GM12874 (cell line): ENCODE data around the gene PSMD1.

Experiments
- TF ChIP-seq, protein P1 (sequence below): IDR thresholded peaks from 2 replicates; pipeline ENCODE4 v1.5.1; 2011; ENCODE audit warnings: low read depth, mild to moderate bottlenecking, control low read depth, low read length, moderate library complexity; ENCODE audit not compliant: insufficient read depth

Gene PSMD1

GRCh38 chr2:231183851-231184250 lies 127.2 kb downstream of the PSMD1 start:
- TF ChIP-seq, protein P1, sequence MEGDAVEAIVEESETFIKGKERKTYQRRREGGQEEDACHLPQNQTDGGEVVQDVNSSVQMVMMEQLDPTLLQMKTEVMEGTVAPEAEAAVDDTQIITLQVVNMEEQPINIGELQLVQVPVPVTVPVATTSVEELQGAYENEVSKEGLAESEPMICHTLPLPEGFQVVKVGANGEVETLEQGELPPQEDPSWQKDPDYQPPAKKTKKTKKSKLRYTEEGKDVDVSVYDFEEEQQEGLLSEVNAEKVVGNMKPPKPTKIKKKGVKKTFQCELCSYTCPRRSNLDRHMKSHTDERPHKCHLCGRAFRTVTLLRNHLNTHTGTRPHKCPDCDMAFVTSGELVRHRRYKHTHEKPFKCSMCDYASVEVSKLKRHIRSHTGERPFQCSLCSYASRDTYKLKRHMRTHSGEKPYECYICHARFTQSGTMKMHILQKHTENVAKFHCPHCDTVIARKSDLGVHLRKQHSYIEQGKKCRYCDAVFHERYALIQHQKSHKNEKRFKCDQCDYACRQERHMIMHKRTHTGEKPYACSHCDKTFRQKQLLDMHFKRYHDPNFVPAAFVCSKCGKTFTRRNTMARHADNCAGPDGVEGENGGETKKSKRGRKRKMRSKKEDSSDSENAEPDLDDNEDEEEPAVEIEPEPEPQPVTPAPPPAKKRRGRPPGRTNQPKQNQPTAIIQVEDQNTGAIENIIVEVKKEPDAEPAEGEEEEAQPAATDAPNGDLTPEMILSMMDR: no peak

DNA sequence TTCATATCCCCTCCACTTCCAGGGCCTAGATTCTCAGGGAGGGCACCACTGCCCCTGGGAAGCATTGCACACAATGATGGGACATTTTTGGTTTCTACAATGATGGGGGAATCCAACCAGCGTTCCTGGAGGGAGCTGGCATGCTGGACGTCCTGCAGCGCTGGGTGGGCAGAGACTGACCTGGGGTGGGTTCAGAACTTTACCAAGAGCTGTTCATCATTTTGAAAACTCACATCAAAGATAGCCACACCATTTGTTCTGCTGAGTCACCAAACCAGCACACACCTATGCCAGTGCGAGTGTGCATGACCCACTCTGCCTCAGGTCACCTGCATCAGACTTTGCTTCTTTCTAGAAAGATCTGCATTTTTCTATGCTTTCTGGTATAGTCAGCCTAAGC lies 127.7 kb downstream of the PSMD1 start:
- TF ChIP-seq, protein P1: no peak

- TF ChIP-seq, protein P1: no peak
Observed at GRCh38 chr2:231185050-231185725, 128.5 kb downstream of the PSMD1 start.

DNA sequence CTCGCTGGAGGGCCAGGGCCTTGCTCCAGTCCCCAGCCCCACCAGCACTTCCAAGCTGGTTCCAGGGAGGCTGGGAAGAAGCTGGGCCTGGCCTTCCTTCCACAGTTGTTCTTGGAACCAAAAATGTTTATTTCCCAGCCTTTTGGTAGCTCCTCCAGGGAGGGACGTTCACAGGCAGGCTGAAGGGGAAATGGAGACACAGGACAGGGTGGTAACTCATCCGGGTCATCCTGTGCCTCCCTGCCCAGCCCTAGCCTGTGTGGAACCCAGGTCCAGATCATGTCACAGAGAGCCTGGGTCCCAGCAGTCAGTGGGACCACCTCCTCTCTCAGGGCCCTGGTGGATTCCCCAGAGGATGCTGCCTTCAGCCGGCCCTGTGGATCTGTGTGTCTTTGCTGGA lies 129.2 kb downstream of the PSMD1 start:
- TF ChIP-seq, protein P1: no peak

- TF ChIP-seq, protein P1: no peak
Observed at GRCh38 chr2:231186325-231186724, 129.7 kb downstream of the PSMD1 start.

- TF ChIP-seq, protein P1: no peak
Observed at GRCh38 chr2:231187736-231188505, 131.3 kb downstream of the PSMD1 start.

DNA sequence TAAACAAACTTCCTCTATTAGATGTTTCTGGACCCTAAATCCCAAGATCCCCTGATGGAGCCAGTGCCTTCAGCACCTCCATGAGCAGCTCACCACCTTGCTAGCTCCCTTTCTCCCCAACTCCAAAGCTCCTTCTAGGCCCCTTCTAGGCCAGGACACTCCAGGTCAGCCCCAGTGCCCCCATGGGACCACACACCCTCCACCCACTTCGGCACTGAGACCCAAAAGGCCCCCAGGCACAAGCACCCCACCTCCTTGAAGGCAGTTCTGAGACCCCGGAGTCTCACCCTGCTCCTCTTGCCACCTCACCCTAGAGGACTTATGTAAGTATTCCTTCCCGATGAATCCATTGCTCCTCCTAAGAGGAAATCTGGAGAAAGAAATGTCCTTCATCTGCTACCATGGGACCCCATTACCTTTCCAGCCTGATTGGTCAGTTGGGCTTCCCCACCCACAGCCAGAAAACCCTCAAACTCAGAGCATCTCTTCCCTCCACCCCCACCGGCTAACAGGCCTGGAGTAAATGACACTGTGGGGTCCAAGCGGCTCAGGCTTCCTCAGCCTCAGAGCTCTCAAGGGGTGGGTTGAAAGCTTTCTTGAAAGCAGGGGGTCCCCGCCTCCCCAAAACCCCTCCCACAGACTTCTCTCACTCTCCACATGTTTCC lies 132.0 kb downstream of the PSMD1 start:
- TF ChIP-seq, protein P1: no peak
